ENCODE measurements around the gene C1orf159.
"Not testable (repeated sequence)": the region's sequence is repeated elsewhere in the genome, so short reads cannot be mapped to it uniquely, and the experiment has no call there.

The C1orf159 gene

GRCh38 chr1:1149416-1149815, 33.5 kb upstream of the C1orf159 start:
- no peak for DNase-seq (ENCODE audit: low spot score)

- DNase-seq (ENCODE audit: low spot score), result no peak
Observed at GRCh38 chr1:1148569-1148968, 32.7 kb upstream of the C1orf159 start.

GRCh38 chr1:1148061-1148460, 32.2 kb upstream of the C1orf159 start:
- DNase-seq (ENCODE audit: low spot score), result no peak

GRCh38 chr1:1146596-1146995, 30.7 kb upstream of the C1orf159 start:
- DNase-seq (ENCODE audit: low spot score), result no peak

- DNase-seq (ENCODE audit: low spot score), result no peak
Observed at GRCh38 chr1:1146026-1146425, 30.1 kb upstream of the C1orf159 start.

DNA sequence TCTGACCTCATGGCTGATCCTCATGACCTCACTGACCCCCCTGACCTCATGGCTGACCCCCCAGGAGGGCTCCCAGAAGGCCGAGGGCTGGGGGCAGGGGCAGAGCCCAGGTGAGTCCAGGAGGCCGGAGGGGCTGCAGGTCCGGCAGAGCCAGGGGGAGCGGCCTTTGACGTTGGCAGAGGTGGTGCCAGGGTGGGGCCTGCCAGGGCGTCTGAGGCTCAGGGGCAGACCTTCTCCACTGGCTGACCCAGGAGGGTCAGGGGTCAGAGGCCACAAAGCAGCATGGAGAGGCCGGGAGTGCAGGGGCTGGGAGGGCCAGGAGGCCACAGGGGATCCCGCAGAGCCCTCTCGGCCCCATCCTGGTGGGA, 29.6 kb upstream of the C1orf159 start:
- no peak for DNase-seq (ENCODE audit: low spot score)

DNA sequence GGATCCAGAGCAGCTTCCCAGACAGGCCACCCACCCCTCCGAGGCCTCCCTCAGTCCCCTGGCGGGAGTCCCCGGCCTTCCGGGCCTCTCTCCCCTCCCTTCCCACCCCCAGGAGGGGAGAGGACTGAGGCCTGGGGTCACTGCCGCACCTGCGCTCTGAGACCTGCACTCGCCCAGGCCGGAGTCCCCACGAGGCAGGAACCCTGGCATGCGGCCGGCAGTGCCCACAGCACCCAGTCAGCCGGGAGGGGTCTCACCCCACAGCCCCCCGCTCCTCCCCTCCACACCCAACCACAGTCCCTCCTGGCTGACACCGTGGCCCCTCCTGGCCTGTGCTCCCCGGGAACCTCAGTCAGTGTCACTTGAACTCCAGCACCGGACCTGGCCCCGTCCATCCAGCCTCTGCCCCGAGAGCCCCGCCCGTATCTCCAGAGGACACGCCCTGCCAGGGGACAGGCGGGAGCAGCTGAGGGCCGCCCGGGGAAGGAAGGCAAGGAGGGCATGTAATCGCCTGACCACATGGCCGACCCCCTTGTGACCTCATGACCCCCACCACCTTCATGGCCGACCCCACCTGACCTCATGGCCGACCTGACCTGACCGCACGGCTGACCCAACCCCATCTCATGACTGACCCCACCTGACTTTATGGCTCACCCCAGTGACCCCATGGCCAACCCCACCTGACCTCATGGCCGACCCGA, 29.1 kb upstream of the C1orf159 start:
- DNase-seq (ENCODE audit: low spot score), result no peak

DNA sequence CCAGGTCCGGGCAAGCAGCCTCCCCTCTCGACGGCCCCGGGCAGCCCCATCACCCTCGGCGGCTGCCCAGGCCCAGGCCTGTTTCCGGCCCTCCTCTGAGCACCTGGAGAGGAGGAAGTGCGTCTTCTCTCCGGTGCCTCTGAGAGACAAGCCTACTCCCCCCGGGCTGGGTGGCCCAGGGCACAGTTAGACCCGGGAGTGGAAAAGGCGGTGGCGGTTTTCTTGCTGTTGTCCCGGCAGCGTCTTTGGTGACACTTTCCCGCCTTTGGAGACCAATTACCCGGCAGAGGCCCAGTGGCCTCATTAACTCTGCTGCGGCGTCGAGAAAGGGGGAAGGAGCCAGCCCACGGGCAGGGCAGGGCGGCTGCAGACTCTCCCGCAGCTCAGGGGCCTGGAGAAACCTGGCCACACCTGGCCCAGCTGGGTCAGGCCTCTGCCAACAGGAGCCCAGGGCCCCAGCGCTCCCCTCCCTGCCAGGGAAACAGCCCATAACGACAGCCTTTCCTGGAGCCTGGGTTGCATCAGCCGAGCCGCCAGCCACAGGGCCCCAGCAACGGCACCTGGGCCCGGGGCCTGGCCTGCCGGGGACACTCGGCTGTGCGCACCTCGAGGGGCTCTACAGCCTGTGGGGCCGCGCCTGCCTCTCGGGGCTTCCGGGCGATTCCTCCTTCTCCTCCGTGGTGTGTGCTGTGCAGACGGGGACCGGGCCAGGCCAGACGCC, 28.4 kb upstream of the C1orf159 start:
- DNase-seq (ENCODE audit: low spot score), result no peak

- DNase-seq (ENCODE audit: low spot score), result no peak
Observed at GRCh38 chr1:1143636-1144035, 27.7 kb upstream of the C1orf159 start.

- no peak for DNase-seq (ENCODE audit: low spot score)
Observed at GRCh38 chr1:1142844-1143243, 27.0 kb upstream of the C1orf159 start.

DNA sequence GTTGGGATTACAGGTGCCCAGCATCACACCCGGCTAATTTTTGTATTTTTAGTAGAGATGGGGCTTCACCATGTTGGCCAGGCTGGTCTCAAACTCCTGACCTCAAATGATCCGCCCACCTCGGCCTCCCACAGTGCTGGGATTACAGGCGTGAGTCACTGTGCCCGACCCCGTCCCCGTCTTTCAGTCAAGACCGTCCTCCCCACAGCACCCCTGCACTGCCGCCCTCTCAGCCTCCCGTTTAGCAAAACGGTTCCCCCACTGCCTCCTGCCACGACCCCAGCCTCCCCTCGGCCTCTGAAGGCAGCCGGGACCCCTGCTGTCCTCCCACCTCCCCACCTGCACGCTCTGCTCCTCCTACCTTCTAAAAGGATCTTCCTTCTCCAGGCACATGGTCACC, 26.5 kb upstream of the C1orf159 start:
- not testable (repeated sequence) for DNase-seq (ENCODE audit: low spot score)

GRCh38 chr1:1141911-1142250, 26.0 kb upstream of the C1orf159 start:
- DNase-seq (ENCODE audit: low spot score), result no peak

DNA sequence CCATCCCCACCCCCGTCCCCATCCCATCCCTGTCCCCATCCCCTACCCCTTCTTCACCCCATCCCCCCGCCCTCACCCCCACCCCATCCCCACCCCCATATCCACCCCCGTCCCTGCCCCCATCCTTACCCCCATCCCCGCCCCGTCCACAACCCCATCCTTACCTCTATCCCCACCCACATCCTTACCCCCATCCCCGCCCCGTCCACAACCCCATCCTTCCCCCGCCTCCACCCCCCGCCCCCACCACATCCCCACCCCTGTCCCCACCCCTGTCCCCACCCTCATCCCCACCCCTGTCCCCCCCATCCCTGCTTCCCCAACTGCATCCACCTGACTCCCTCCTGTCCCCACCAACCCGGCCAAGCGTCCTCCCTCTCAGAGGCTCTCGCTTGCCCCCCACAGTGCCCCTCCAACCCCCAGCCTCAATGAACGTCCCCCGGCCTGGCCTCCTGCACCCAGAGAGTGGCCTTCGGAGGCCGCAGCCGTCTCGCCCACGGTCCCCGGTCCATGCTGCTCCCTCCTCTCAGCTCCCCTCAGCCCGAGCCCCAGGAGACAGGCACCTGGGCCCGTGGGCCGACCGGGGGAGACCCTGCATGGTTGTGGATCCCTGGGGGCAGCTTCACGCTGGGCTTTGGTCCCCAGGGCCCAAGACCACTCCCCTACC, 25.5 kb upstream of the C1orf159 start:
- no peak for DNase-seq (ENCODE audit: low spot score)

DNA sequence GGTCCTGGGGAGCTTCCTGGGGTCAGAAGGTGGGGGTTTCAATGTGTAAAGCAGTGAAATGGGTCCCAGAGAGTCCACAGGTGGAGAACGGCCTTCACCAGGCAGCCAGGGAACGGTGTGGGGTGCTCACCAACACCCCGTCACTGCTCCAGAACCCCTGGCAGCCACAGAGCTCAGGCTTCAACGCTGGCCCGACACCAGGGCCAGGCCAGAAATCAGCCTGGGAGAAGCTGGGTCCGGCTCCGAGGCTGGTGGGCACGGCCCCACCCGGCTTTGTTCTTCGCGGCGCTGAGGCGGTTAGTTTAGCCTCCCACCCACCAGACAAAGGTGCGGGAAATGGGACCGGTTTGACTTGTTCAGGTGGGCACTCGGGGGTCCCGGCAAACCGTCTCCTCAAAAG, 24.8 kb upstream of the C1orf159 start:
- no peak for DNase-seq (ENCODE audit: low spot score)

DNA sequence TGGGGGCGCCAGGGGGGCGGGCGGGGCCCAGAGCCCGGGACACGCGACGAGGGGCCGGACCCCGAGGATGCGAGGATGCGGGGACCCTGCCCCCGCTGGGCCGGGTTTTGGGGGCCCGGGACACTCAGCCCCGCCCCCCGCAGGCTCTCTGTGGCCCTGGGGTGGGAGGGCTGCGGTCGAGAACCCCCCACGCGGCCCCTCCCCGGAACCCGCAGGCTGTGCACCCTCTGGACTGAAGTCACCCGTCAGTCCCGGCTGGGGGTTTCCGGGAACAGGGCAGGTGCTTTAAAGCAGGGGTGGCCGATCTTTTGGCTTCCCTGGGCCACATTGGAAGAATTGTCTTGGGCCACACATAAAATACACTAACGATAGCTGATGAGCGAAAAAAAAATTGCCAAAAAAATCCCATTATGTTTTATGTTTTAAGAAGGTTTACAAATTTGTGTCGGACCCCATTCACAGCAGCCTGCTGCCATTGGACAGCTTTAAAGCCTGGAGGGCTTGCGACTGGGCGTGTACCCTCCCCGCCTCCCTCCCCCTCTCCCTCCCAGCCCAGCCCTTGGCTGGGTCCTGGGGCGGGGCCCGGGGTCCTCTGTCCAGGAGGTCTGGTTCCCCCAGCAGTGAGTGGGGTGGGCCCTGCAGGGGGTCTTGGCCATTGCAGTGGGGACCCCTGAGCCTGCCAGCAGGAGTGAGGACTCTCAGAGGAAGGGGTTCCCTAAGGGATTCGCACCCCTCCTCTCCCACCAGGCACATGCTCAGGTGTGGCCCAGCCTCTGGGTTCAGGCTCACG, 21.6 kb upstream of the C1orf159 start:
- DNase-seq (ENCODE audit: low spot score), result no peak

DNA sequence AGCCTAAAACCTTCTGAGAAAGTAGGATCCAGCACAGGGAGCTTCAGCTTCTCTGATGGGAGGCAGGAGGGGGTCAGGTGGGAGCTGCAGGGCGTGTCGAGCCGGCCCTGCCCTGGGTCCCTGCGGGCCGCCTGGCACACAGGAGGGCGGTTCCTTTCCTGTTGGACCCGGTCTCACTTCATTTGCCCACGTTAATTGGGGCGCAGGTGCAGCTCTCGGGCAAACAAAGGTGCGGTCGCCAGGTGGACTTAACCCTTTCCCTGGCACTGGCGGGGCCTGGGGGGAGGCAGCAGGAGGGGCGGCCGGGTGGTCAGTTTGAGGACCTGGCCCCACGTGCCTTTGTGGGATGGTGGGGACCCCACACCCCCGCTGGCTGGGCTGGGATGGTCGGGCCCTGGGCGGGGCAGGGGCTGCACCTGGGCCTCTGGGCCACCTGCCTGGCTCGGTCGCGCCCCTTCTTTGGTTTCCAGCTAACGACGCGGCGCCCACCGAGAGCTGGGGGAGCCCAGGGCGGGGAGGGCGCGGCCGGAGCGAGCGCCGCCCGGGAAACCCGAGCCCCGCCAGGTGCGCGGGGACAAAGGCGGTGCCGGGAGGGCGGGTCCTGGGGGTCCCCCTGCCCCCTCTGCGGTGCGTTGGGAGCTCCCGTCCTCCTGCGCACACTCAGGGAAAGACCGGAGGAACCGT, 20.8 kb upstream of the C1orf159 start:
- DNase-seq (ENCODE audit: low spot score), result no peak

- no peak for DNase-seq (ENCODE audit: low spot score)
Observed at GRCh38 chr1:1135339-1136136, 19.6 kb upstream of the C1orf159 start.

GRCh38 chr1:1134300-1134970, 18.5 kb upstream of the C1orf159 start:
- no peak for DNase-seq (ENCODE audit: low spot score)

GRCh38 chr1:1132956-1133750, 17.3 kb upstream of the C1orf159 start:
- DNase-seq (ENCODE audit: low spot score), result no peak
